Measurements from ENCODE around the gene SFXN2. TPM values are rescaled to one million over a fixed set of nuclear protein-coding genes. Genes with fewer than 3 reads are reported as not detected.

SFXN2 gene
- total and polyA plus RNA-seq, 2 donors (not counting 1 experiment from before 2014, with no cell fraction given), result 3.1 to 6.5 TPM

DNA sequence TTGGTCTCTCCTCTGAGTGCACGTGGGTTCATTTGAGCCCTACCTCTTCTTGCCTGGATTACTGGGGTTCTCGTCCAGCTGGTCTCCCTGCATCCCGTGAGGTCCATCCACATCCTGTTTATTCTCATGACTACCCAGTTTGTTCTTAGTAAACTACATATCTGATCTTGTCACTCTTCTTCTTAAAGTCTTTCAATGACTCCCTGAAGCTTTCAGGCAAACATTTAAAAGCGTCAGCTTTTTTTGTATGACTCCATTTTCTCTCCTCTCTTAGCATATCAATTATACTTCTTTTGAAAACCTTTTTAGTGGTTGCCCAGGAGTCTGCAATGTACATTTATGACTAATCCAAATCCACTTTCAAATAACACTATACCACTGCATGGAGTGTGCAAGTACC lies 7.5 kb downstream of the SFXN2 start:
- Histone ChIP-seq H3K4me3 (replicated peaks in 1 of 4; ENCODE audit: control extremely low read depth in 1 of 4, insufficient read depth in 1 of 4, low read depth in 3 of 4, low read length in 4 of 4) (no peak overlapping the region), H3K79me2 (ENCODE audit: control insufficient read depth, insufficient read depth, low read length) (no peaks in the 10 kb centered on the region), H4K20me1 (ENCODE audit: control insufficient read depth, extremely low read depth, insufficient read depth, low read length) (no peaks in the 10 kb centered on the region), H3K9ac (ENCODE audit: insufficient read depth, low read length) (no peak overlapping the region), H3K4me2 (ENCODE audit: extremely low read depth, insufficient read depth, low read length) (no peak overlapping the region), H2AFZ (ENCODE audit: low read length) (no peak overlapping the region), H3K27me3 (ENCODE audit: control insufficient read depth, insufficient read depth, low read length) (no peaks in the 10 kb centered on the region), H3K27ac (ENCODE audit: insufficient read depth, low read length) (no peak overlapping the region), H3K9me3 (ENCODE audit: control insufficient read depth, insufficient read depth, low read depth, low read length) (no peaks in the 10 kb centered on the region), H3K36me3 (ENCODE audit: control insufficient read depth, insufficient read depth, low read length) (peaks cover 2% of the 10 kb centered on the region), H3K4me1 (ENCODE audit: control insufficient read depth, extremely low read depth, insufficient read depth, low read length) (no peaks in the 10 kb centered on the region)
- TF ChIP-seq, protein P1, sequence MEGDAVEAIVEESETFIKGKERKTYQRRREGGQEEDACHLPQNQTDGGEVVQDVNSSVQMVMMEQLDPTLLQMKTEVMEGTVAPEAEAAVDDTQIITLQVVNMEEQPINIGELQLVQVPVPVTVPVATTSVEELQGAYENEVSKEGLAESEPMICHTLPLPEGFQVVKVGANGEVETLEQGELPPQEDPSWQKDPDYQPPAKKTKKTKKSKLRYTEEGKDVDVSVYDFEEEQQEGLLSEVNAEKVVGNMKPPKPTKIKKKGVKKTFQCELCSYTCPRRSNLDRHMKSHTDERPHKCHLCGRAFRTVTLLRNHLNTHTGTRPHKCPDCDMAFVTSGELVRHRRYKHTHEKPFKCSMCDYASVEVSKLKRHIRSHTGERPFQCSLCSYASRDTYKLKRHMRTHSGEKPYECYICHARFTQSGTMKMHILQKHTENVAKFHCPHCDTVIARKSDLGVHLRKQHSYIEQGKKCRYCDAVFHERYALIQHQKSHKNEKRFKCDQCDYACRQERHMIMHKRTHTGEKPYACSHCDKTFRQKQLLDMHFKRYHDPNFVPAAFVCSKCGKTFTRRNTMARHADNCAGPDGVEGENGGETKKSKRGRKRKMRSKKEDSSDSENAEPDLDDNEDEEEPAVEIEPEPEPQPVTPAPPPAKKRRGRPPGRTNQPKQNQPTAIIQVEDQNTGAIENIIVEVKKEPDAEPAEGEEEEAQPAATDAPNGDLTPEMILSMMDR (conservative IDR thresholded peaks at IDR 0.05 in 1 of 2, IDR thresholded peaks at IDR 0.05 in 1 of 2; ENCODE audit: low read depth in 1 of 2, low read length in 2 of 2), result no peak
- no peak for TF ChIP-seq EZH2 (IDR thresholded peaks at IDR 0.05; ENCODE audit: low read length, missing control alignments)
- no peak for DNase-seq (ENCODE audit: low read depth in 2 of 2)

DNA sequence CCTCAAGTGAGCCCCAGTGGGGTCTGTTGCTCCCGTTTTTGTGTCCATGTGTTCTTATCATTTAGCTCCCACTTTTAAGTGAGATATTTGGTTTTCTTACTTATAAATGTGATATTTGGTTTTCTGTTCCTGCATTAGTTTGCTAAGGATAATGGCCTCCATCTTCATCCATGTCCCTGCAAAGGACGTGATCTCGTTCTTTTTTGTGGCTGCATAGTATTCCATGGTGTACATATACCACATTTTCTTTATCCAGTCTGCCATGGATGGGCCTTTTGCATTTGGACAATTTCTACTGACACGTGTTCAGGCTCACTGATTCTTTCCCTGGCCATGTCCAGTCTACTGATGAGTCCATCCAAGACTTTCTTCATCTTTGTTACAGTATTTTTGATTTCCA lies 9.6 kb downstream of the SFXN2 start:
- peaks cover 4% of the 10 kb centered on the region for H3K36me3 ChIP-seq (ENCODE audit: control insufficient read depth, insufficient read depth, low read length)
- TF ChIP-seq, protein P1 (conservative IDR thresholded peaks at IDR 0.05 in 1 of 2, IDR thresholded peaks at IDR 0.05 in 1 of 2; ENCODE audit: low read depth in 1 of 2, low read length in 2 of 2), result no peak
- TF ChIP-seq EZH2 (IDR thresholded peaks at IDR 0.05; ENCODE audit: low read length, missing control alignments), result no peak
- no peak overlapping the region for H3K27ac ChIP-seq (ENCODE audit: insufficient read depth, low read length)
- H3K4me1 ChIP-seq (ENCODE audit: control insufficient read depth, extremely low read depth, insufficient read depth, low read length), result no peaks in the 10 kb centered on the region
- H3K4me2 ChIP-seq (ENCODE audit: extremely low read depth, insufficient read depth, low read length), result no peak overlapping the region
- no peak overlapping the region for H3K4me3 ChIP-seq (replicated peaks in 1 of 4; ENCODE audit: control extremely low read depth in 1 of 4, insufficient read depth in 1 of 4, low read depth in 3 of 4, low read length in 4 of 4)
- H3K9ac ChIP-seq (ENCODE audit: insufficient read depth, low read length), result no peak overlapping the region
- no peaks in the 10 kb centered on the region for H3K9me3 ChIP-seq (ENCODE audit: control insufficient read depth, insufficient read depth, low read depth, low read length)
- H2AFZ ChIP-seq (ENCODE audit: low read length), result no peak overlapping the region
- no peaks in the 10 kb centered on the region for H3K27me3 ChIP-seq (ENCODE audit: control insufficient read depth, insufficient read depth, low read length)
- no peaks in the 10 kb centered on the region for H4K20me1 ChIP-seq (ENCODE audit: control insufficient read depth, extremely low read depth, insufficient read depth, low read length)
- DNase-seq (ENCODE audit: low read depth in 2 of 2), result no peak
- no peaks in the 10 kb centered on the region for H3K79me2 ChIP-seq (ENCODE audit: control insufficient read depth, insufficient read depth, low read length)

DNA sequence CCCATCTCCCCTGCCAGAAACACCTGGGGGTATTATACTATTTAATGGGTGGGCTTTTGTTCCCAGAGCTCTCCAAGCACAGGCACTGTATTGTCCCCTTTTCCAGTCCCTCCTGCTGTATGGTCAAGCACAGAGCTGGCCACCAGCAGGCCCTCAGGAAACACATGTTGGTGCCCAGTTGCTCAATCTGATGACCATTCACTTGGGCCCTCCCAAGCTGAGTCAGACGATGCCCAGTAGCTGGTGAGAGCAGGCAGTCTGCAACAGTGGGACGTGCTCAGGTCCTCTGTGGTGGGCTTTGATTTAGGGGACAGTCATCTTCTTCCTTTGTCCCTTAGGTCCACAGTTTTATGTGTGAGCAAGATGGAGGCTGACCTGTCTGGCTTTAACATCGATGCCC lies 11.8 kb downstream of the SFXN2 start:
- Histone ChIP-seq H2AFZ (ENCODE audit: low read length) (no peak overlapping the region), H3K36me3 (ENCODE audit: control insufficient read depth, insufficient read depth, low read length) (peaks cover 4% of the 10 kb centered on the region), H3K9ac (ENCODE audit: insufficient read depth, low read length) (no peak overlapping the region), H3K4me3 (replicated peaks in 1 of 4; ENCODE audit: control extremely low read depth in 1 of 4, insufficient read depth in 1 of 4, low read depth in 3 of 4, low read length in 4 of 4) (no peak overlapping the region), H3K27ac (ENCODE audit: insufficient read depth, low read length) (no peak overlapping the region), H3K4me1 (ENCODE audit: control insufficient read depth, extremely low read depth, insufficient read depth, low read length) (no peaks in the 10 kb centered on the region), H4K20me1 (ENCODE audit: control insufficient read depth, extremely low read depth, insufficient read depth, low read length) (no peaks in the 10 kb centered on the region), H3K27me3 (ENCODE audit: control insufficient read depth, insufficient read depth, low read length) (no peaks in the 10 kb centered on the region), H3K4me2 (ENCODE audit: extremely low read depth, insufficient read depth, low read length) (no peak overlapping the region), H3K9me3 (ENCODE audit: control insufficient read depth, insufficient read depth, low read depth, low read length) (no peaks in the 10 kb centered on the region), H3K79me2 (ENCODE audit: control insufficient read depth, insufficient read depth, low read length) (no peaks in the 10 kb centered on the region)
- no peak for TF ChIP-seq EZH2 (IDR thresholded peaks at IDR 0.05; ENCODE audit: low read length, missing control alignments)
- TF ChIP-seq, protein P1 (conservative IDR thresholded peaks at IDR 0.05 in 1 of 2, IDR thresholded peaks at IDR 0.05 in 1 of 2; ENCODE audit: low read depth in 1 of 2, low read length in 2 of 2), result no peak
- no peak for DNase-seq (ENCODE audit: low read depth in 2 of 2)

All from fibroblast of lung (primary cell).